Kidney epithelial cell (primary cell): ENCODE results near the gene FBXL22. TPM values are rescaled to one million over a fixed set of nuclear protein-coding genes. Genes with fewer than 3 reads are reported as not detected.

Source experiments
- DNase-seq: peaks from one replicate; pipeline ENCODE4 v3.0.0-alpha.2; 2010; ENCODE audit warnings: low read depth
- H3K27me3 ChIP-seq: 2 replicates; pipeline ENCODE4 v1.6.0; 2011; ENCODE audit warnings: low read length; ENCODE audit not compliant: control insufficient read depth, insufficient read depth
- H3K36me3 ChIP-seq: 2 replicates; pipeline ENCODE4 v1.5.1; 2011; ENCODE audit warnings: low read length; ENCODE audit not compliant: control insufficient read depth, insufficient read depth
- H3K4me3 ChIP-seq: 2 replicates; pipeline ENCODE4 v1.5.1; 2011; ENCODE audit warnings: low read depth, mild to moderate bottlenecking, control low read depth, low read length
- total RNA-seq: library from RNA; depleted of rRNA; stranded (reverse); fragments of >200 nt; gene quantifications from 2 replicates; pipeline ENCODE4 v1.2.3, GENCODE V29; 2015
- TF ChIP-seq, protein P1 (sequence below): IDR thresholded peaks from 2 replicates; pipeline ENCODE4 v1.5.1; 2011; ENCODE audit warnings: mild to moderate bottlenecking, moderate library complexity, low read length, control low read depth, inconsistent platforms; ENCODE audit not compliant: insufficient read depth, poor library complexity, severe bottlenecking

Gene FBXL22
- total RNA-seq, 1 donor from 2014 or later = 0.21 TPM

DNA sequence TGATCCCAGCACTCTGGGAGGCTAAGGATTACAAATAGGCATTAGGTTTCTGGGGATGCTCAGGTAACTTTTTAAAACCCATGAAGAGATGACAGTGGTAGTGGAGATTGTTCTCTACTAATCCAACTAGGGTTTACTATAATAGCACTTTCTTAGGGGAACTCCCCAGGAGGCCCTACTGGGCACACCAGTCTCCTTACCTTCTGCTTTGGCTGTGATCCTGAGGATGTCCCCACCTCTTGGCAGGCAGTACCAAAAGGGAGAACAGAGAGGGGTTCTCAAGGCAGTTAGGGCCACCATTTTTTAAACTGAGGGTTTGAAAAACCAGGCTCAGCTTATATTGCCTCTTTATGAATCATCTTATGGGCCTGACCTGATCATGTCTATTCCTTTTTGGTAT, 15.0 kb upstream of the FBXL22 start:
- Histone ChIP-seq H3K27me3 (no peaks in the 10 kb centered on the region), H3K4me3 (no peak overlapping the region), H3K36me3 (no peaks in the 10 kb centered on the region)
- TF ChIP-seq, protein P1, sequence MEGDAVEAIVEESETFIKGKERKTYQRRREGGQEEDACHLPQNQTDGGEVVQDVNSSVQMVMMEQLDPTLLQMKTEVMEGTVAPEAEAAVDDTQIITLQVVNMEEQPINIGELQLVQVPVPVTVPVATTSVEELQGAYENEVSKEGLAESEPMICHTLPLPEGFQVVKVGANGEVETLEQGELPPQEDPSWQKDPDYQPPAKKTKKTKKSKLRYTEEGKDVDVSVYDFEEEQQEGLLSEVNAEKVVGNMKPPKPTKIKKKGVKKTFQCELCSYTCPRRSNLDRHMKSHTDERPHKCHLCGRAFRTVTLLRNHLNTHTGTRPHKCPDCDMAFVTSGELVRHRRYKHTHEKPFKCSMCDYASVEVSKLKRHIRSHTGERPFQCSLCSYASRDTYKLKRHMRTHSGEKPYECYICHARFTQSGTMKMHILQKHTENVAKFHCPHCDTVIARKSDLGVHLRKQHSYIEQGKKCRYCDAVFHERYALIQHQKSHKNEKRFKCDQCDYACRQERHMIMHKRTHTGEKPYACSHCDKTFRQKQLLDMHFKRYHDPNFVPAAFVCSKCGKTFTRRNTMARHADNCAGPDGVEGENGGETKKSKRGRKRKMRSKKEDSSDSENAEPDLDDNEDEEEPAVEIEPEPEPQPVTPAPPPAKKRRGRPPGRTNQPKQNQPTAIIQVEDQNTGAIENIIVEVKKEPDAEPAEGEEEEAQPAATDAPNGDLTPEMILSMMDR = no peak
- DNase-seq = no peak

DNA sequence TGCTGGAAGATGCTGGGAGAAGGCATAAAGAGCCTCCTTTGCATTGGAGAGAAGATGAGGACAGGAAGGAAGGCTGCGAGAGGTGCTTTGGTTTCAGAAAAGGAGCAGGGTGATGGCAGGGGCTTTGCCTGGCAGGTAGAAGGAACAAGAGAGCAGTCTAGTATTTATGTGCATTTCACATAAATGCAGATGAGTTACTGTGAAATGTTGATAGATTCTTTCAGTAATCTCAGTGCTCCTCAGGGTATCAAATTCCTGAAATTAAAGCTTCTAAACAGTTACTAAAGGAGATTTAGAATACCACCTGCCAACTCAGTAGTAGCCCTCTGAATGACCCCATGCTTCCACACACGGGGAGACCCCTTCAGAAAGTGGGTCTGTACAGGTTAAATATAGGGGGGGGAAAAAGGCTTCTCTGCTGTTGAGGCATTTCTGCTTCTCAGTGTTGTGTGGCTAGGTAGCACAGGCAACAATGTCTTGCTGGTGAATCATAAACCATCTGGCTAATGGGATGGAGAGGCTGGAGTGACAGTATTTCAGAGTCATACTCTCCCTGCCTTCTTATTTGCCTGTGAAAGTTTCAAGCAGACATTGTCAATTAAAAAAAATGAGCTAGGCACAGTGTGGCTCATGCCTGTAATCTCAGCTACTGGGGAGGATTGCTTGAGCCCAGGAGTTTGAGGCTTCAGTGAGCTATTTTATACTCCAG, 14.3 kb upstream of the FBXL22 start:
- peak; percentile 83 for DNase-seq
- H3K27me3 ChIP-seq = no peaks in the 10 kb centered on the region
- TF ChIP-seq, protein P1 = no peak

DNA sequence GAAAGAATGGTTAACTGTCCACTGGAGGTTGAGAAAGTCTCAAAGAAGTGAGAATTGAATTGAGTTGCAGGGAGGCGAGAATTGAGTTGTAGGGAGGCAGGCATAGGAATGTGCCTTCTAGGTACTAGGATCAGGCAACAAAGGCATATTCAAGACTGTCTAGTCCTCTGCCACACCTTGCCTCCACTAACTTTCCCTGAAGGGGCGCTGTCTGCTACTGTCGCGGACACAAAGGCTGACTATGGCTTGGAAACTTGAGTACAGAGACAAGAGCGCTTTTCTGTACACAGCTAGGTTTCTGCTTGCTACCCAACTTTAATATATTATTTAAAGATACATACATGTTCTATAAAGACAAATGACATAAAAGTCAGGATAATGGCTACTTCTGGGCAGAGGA, 10.4 kb upstream of the FBXL22 start:
- Histone ChIP-seq H3K36me3 (peaks cover 1% of the 10 kb centered on the region), H3K27me3 (no peaks in the 10 kb centered on the region), H3K4me3 (no peak overlapping the region)
- TF ChIP-seq, protein P1 = no peak
- no peak for DNase-seq

More for the DNA sequence above, 14.3 kb upstream of the FBXL22 start:
- Histone ChIP-seq H3K36me3 (no peaks in the 10 kb centered on the region), H3K4me3 (no peak overlapping the region)

DNA sequence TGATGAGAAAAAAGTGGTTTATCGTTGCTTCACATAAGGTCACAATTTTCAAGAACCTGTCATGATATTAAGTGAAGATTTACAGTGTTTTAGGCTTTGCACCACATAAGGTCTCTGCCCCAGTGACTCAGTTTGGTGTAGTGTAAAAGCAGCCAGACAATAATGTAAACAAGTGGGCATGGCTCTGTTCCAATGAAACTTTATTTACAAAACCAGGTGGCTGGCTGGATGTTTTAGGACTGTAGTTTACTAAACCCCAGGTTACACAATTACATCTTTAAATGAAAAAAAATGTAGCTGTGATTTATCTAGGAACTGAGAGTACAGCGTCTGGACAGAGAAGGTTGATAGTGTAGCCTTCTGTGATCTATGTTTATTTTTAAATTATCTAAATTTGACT, 9.7 kb upstream of the FBXL22 start:
- H3K36me3 ChIP-seq = peaks cover 1% of the 10 kb centered on the region
- H3K27me3 ChIP-seq = no peaks in the 10 kb centered on the region
- no peak for DNase-seq
- TF ChIP-seq, protein P1 = no peak
- H3K4me3 ChIP-seq = no peak overlapping the region

DNA sequence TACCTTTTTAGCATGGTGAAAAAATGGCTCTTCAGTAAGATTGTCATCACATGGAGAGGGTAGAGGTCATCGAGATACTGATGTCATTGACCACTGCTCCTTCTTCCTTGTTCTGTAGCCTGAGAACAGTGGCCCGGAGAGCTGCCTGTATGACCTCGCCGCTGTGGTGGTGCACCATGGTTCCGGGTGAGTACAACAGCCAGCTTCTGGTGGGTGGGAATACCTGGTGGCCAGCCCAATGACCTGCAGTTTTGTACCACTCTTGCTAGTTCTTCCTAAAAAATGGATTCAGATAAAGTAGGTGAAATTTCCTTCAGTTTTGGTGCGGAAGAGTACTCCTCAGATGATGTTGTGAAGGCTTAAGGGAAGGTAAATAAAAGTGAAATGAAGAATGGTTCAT, 8.4 kb upstream of the FBXL22 start:
- no peaks in the 10 kb centered on the region for H3K27me3 ChIP-seq
- H3K4me3 ChIP-seq = no peak overlapping the region
- DNase-seq = no peak
- TF ChIP-seq, protein P1 = no peak
- H3K36me3 ChIP-seq = peaks cover 1% of the 10 kb centered on the region
